Effector CD8-positive, alpha-beta T cell (primary cell): ENCODE results near the gene RSAD1.

Source experiments
- DNase-seq: peaks from one replicate; lab custom pipeline; 2025; lab: John Stamatoyannopoulos, UW

The RSAD1 gene

DNA sequence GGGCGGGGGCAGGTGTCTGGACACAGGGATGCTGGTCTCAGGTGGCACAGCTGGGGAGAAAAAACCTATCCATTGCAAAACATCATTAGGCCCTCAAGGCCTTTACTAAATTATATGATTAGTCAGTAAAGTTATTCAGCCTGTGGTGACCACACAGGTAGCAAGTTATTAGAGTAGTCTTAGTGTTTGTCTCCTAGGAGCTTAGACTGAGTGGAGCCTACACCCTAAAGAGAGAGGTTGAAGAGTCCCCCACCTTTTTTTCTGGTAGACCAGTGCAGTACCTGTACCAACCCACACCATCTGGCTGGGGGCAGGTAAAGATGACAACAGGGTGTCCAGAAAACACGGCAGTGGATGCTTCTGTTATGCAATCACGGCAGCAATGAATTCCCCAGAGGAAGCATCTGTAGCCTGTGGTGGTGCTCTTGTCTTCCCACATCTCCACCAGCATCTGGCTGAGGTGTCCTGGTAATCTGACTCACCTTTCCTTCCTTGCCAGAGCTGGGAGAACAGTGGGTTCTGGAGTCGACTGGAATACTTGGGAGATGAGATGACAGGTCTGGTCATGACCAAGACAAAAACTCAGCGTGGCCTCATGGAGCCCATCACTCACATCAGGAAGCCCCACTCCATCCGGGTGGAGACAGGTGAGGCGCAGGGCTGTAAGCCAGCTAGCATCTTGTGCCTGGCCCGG, 40.6 kb downstream of the RSAD1 start:
- no peak for DNase-seq

DNA sequence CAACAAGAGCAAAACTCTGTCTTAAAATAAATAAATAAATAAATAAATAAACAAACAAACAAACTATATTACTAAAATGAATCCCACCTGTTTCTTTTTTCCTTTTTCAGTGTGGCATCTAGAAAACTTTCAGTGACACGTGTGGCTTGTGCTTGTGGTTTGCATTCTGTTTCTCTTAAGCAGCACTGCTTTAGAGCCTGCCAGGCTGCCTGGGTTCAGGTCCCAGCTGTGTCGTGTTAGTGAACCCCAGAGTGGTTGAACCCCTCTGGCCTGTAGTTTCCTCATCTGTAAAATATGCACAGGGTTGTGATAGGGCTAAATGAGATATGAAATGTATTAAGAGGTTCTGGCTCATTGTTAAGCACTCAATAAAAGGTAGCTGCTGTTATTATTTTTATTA, 41.8 kb downstream of the RSAD1 start:
- no peak for DNase-seq

DNA sequence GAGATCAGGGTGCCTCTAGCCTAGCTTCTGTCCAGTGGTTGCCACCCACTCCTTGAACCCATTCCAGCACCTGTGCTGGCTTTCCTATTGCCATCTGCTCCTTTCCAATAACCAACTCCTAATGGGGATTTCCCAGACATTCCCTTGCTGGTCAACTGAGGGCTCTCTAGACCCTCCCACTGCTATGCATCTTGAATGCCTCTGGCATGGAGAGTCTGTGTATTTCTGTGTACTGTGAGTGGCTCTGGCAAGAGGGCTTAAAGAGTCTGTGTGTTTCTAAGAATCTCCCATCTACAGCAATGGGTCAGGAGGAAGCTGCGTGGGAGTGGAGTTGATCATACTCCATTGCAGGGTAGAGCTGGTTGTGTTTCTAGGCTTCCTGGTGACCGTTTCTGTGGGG, 42.9 kb downstream of the RSAD1 start:
- DNase-seq: no peak

- DNase-seq: no peak
Measured at GRCh38 chr17:50522766-50523165, 44.1 kb downstream of the RSAD1 start.

DNA sequence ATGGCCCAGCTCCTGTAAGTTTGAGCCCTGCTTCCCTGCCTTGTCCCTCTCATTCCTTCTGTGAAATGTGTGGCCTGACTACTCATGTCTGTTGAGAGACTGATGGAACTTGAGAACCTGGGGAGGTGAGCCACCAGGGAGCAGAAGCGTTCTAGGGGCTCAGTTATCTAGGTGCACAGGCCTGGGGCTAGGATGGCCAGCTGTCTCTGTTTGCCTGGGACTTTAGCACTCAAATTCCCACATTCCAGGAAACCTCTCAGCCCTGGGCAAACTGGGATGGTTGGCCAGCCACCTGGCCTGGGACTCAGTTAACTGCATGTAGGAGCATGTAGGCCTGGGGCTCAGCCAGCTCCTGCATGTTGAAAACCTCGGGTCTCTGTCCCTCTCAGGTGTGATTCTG, 44.5 kb downstream of the RSAD1 start:
- DNase-seq: no peak

GRCh38 chr17:50524838-50525237, 46.2 kb downstream of the RSAD1 start:
- DNase-seq: no peak

DNA sequence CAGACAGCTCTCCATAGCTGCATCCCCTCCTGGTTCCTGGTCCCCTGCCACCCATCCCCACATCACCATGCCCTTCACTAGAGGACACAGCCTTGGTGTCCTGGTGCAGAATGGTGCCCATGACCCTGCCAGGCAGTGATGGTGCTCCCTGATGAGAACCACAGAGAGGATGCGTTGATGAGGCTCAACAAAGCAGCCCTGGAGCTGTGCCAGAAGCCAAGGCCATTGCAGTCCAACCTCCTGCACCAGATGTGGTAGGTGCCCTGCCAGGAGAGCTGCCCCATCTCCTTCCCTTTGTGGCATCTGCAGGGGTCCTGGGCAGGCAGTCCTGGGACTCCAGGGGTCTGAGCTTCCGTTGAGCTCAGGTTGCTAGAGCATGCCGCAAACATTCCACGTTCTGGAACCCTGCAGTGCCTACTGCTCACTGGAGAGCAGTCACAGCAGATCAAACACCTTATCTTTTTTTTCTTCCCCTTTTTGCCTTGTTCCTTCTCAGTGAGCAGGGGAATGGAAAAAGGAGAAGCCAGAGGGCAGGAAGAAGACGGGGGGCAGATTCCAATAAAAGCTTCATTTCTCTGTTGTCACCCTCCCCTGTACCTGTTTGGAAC, 48.6 kb downstream of the RSAD1 start:
- no peak for DNase-seq

GRCh38 chr17:50527949-50528474, 49.4 kb downstream of the RSAD1 start:
- DNase-seq: no peak

DNA sequence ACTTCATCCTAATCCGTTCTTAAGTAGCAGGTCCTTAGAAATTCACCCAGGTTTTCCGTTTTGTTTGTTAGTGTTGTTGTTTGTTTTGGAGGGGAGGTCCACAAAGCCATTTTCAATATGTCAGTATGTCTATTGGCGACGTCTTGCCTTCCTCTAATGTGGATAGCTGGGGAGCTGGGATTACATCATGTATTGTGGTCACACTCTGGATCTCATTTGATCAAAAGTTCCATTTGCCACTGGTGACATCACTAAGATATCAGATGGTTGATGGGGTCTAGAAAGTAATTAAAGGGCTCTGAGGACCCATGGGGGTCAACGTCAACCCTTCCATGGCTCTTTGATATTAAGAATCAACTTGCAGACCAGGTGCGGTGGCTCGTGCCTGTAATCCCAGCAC, 51.2 kb downstream of the RSAD1 start:
- no peak for DNase-seq

- DNase-seq: no peak
Measured at GRCh38 chr17:50531428-50532025, 52.9 kb downstream of the RSAD1 start.

DNA sequence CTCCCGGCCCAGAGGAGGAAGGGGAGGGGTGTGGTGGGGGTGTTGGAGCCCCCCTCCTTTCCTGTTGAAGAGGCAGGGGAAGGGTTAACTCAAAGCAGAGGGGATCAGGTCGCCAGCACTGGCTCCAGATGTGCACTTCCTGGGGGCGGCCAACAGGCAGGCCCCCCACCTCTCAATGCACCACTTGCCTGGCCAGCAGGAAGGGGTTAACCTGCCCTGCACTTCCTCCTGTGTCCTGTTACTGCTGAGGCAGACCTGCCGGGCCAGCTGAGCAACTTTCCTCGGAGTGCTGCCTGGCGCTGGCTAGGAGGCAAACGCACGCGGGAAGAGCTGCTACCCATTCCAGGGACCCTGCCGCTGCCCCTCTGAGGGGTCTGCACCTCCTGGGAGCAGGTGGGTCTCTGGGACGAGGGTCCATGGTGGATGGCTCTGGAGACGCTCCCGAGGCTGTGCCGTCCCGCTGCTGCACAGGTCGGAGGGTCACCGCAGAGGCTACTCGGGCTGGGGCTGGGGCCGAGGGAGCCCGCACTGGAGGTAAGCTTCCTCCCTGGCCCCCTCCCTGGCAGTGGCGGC, 53.9 kb downstream of the RSAD1 start, which contains the start of gene EPN3:
Gene EPN3 (plus strand): TSS at position 284 of the 573 bp plus-strand sequence. CDS start 3,822 bp downstream, outside the sequence.
- no peak for DNase-seq

GRCh38 chr17:50533185-50533584, 54.5 kb downstream of the RSAD1 start:
- no peak for DNase-seq

- DNase-seq: no peak
Measured at GRCh38 chr17:50533720-50534148, 55.1 kb downstream of the RSAD1 start.

GRCh38 chr17:50534222-50534978, 55.7 kb downstream of the RSAD1 start:
- DNase-seq: no peak

DNA sequence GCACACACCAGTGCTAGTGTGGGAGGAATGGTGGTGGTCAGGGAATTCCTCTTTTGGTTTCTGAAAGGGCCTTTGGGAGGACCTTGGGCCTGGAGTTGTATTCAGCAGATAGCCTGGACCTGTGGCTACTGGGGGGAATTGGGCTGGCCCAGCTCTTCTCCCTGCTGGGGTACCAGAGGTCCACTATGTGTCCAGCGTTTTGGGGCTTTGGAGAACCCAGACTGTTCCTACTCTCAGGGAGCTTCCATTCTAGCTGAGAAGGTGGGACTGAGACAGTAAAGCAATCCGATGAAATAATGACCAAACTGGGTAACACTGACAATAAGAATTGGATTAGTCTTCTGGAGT, 56.3 kb downstream of the RSAD1 start:
- no peak for DNase-seq

DNA sequence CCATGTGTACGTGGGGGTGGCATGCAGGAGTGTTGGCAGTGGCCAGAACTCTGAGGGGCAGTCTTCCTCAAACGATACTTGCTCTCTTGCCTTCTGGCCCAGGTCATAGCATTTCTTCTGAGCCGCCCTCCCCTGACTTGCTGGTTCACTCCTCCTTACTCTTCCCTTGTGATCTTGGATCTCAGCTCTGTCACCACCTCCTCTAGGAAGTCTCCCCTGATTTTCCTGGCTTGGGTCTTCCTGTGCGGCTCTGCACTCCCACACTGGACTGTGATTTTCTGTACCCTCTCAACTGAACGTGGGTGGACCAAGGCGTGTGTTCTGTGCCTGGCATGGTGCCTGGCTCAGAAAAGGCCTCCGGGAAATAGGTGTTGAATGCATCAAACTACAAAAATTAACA, 56.7 kb downstream of the RSAD1 start:
- DNase-seq: no peak
